ENCODE data around the gene CEP350.

CEP350 gene

GRCh38 chr1:179954493-179955286 lies at the start of gene CEP350:
Gene CEP350, plus strand, starts transcription at chr1:179954810. Its CDS starts 31,372 bp downstream, at chr1:179986182.
- H3K36me3 Mint-ChIP-seq (ENCODE audit: low read depth): peaks cover 1% of the 10 kb centered on the region
- H3K4me3 Mint-ChIP-seq: peak within 1 kb of the TSS; percentile 93
- peak within 1 kb of the TSS; percentile 100 for H3K27ac Mint-ChIP-seq
- H3K27me3 Mint-ChIP-seq (ENCODE audit: low read depth): no peaks in the 10 kb centered on the region
- DNase-seq (ENCODE audit: low spot score): peak; percentile 97
- peaks cover 37% of the 10 kb centered on the region for H3K4me1 Mint-ChIP-seq (ENCODE audit: low read depth)
- H3K9me3 Mint-ChIP-seq: no peaks in the 10 kb centered on the region

- DNase-seq (ENCODE audit: low spot score): no peak
- Mint-ChIP-seq H3K36me3 (ENCODE audit: low read depth) (peaks cover 51% of the 10 kb centered on the region), H3K4me1 (ENCODE audit: low read depth) (peaks cover 5% of the 10 kb centered on the region), H3K4me3 (no peak overlapping the region), H3K27ac (no peak overlapping the region), H3K9me3 (no peaks in the 10 kb centered on the region), H3K27me3 (ENCODE audit: low read depth) (no peaks in the 10 kb centered on the region)
Measured at GRCh38 chr1:179910934-179911333, 43.7 kb upstream of the CEP350 start.

GRCh38 chr1:179911812-179912211 lies 42.8 kb upstream of the CEP350 start:
- H3K4me1 Mint-ChIP-seq (ENCODE audit: low read depth): peaks cover 5% of the 10 kb centered on the region
- H3K27me3 Mint-ChIP-seq (ENCODE audit: low read depth): no peaks in the 10 kb centered on the region

GRCh38 chr1:179917601-179918429 lies 36.8 kb upstream of the CEP350 start:
- Mint-ChIP-seq H3K9me3 (no peaks in the 10 kb centered on the region), H3K27ac (no peak overlapping the region), H3K4me3 (no peak overlapping the region), H3K27me3 (ENCODE audit: low read depth) (no peaks in the 10 kb centered on the region), H3K4me1 (ENCODE audit: low read depth) (no peaks in the 10 kb centered on the region), H3K36me3 (ENCODE audit: low read depth) (peaks cover 48% of the 10 kb centered on the region)
- DNase-seq (ENCODE audit: low spot score): no peak

More at GRCh38 chr1:179911812-179912211, 42.8 kb upstream of the CEP350 start:
- Mint-ChIP-seq H3K36me3 (ENCODE audit: low read depth) (peaks cover 45% of the 10 kb centered on the region), H3K27ac (no peak overlapping the region), H3K9me3 (no peaks in the 10 kb centered on the region), H3K4me3 (no peak overlapping the region)
- no peak for DNase-seq (ENCODE audit: low spot score)

- no peak overlapping the region for H3K27ac Mint-ChIP-seq
Measured at GRCh38 chr1:179921472-179921871, 33.1 kb upstream of the CEP350 start.

GRCh38 chr1:179921981-179922872 lies 32.4 kb upstream of the CEP350 start:
- Mint-ChIP-seq H3K36me3 (ENCODE audit: low read depth) (peaks cover 32% of the 10 kb centered on the region), H3K9me3 (no peaks in the 10 kb centered on the region), H3K4me1 (ENCODE audit: low read depth) (no peaks in the 10 kb centered on the region), H3K4me3 (no peak overlapping the region), H3K27ac (no peak overlapping the region), H3K27me3 (ENCODE audit: low read depth) (no peaks in the 10 kb centered on the region)
- DNase-seq (ENCODE audit: low spot score): no peak

More at GRCh38 chr1:179921472-179921871, 33.1 kb upstream of the CEP350 start:
- H3K36me3 Mint-ChIP-seq (ENCODE audit: low read depth): peaks cover 32% of the 10 kb centered on the region
- H3K4me1 Mint-ChIP-seq (ENCODE audit: low read depth): no peaks in the 10 kb centered on the region
- H3K27me3 Mint-ChIP-seq (ENCODE audit: low read depth): no peaks in the 10 kb centered on the region
- no peaks in the 10 kb centered on the region for H3K9me3 Mint-ChIP-seq
- DNase-seq (ENCODE audit: low spot score): no peak
- no peak overlapping the region for H3K4me3 Mint-ChIP-seq

- Mint-ChIP-seq H3K36me3 (ENCODE audit: low read depth) (peaks cover 24% of the 10 kb centered on the region), H3K4me3 (no peak overlapping the region), H3K27me3 (ENCODE audit: low read depth) (no peaks in the 10 kb centered on the region), H3K27ac (no peak overlapping the region), H3K4me1 (ENCODE audit: low read depth) (no peaks in the 10 kb centered on the region), H3K9me3 (no peaks in the 10 kb centered on the region)
- DNase-seq (ENCODE audit: low spot score): no peak
Measured at GRCh38 chr1:179923029-179923428, 31.6 kb upstream of the CEP350 start.

GRCh38 chr1:179924268-179924667 lies 30.3 kb upstream of the CEP350 start:
- Mint-ChIP-seq H3K36me3 (ENCODE audit: low read depth) (peaks cover 17% of the 10 kb centered on the region), H3K4me1 (ENCODE audit: low read depth) (no peaks in the 10 kb centered on the region), H3K9me3 (no peaks in the 10 kb centered on the region), H3K27ac (no peak overlapping the region), H3K4me3 (no peak overlapping the region), H3K27me3 (ENCODE audit: low read depth) (no peaks in the 10 kb centered on the region)
- DNase-seq (ENCODE audit: low spot score): no peak

GRCh38 chr1:179925302-179925701 lies 29.3 kb upstream of the CEP350 start:
- DNase-seq (ENCODE audit: low spot score): no peak
- Mint-ChIP-seq H3K27ac (no peak overlapping the region), H3K4me3 (no peak overlapping the region), H3K9me3 (no peaks in the 10 kb centered on the region), H3K27me3 (ENCODE audit: low read depth) (peaks cover 4% of the 10 kb centered on the region), H3K4me1 (ENCODE audit: low read depth) (no peaks in the 10 kb centered on the region), H3K36me3 (ENCODE audit: low read depth) (peaks cover 9% of the 10 kb centered on the region)

GRCh38 chr1:179925922-179926849 lies 28.4 kb upstream of the CEP350 start:
- DNase-seq (ENCODE audit: low spot score): no peak
- Mint-ChIP-seq H3K9me3 (no peaks in the 10 kb centered on the region), H3K4me1 (ENCODE audit: low read depth) (peaks cover 3% of the 10 kb centered on the region), H3K27ac (no peak overlapping the region), H3K27me3 (ENCODE audit: low read depth) (peaks cover 8% of the 10 kb centered on the region), H3K4me3 (no peak overlapping the region), H3K36me3 (ENCODE audit: low read depth) (peaks cover 6% of the 10 kb centered on the region)

- no peak overlapping the region for H3K4me3 Mint-ChIP-seq
- DNase-seq (ENCODE audit: low spot score): no peak
- peaks cover under 1% of the 10 kb centered on the region for H3K36me3 Mint-ChIP-seq (ENCODE audit: low read depth)
- H3K4me1 Mint-ChIP-seq (ENCODE audit: low read depth): peaks cover 3% of the 10 kb centered on the region
- no peaks in the 10 kb centered on the region for H3K9me3 Mint-ChIP-seq
- H3K27ac Mint-ChIP-seq: no peak overlapping the region
- peaks cover 8% of the 10 kb centered on the region for H3K27me3 Mint-ChIP-seq (ENCODE audit: low read depth)
Measured at GRCh38 chr1:179926850-179927205, 27.8 kb upstream of the CEP350 start.

- H3K9me3 Mint-ChIP-seq: no peaks in the 10 kb centered on the region
- no peaks in the 10 kb centered on the region for H3K36me3 Mint-ChIP-seq (ENCODE audit: low read depth)
- H3K4me3 Mint-ChIP-seq: no peak overlapping the region
- H3K4me1 Mint-ChIP-seq (ENCODE audit: low read depth): peaks cover 3% of the 10 kb centered on the region
- H3K27me3 Mint-ChIP-seq (ENCODE audit: low read depth): peaks cover 20% of the 10 kb centered on the region
- H3K27ac Mint-ChIP-seq: no peak overlapping the region
- DNase-seq (ENCODE audit: low spot score): no peak
Measured at GRCh38 chr1:179929955-179930798, 24.4 kb upstream of the CEP350 start.

All from T-helper 2 cell treated with Interferon-gamma antibody and Interleukin-4, amounts not matched to agents 5 μg/mL and 100 μg/mL, for 36 hours (primary cell).